Stimulated activated CD8-positive, alpha-beta memory T cell treated with anti-CD3 and anti-CD28 coated beads, Interleukin-4, amount 100 ng/mL, for 4 hours (primary cell): ENCODE data around the gene MTUS2.

Experiments used
- DNase-seq, 2 donors: peaks; one replicate each; pipeline ENCODE4 v3.0.0-alpha.2; 2020; ENCODE audit warnings: low read depth in 2 of 2, low spot score in 1 of 2

The MTUS2 gene

DNA sequence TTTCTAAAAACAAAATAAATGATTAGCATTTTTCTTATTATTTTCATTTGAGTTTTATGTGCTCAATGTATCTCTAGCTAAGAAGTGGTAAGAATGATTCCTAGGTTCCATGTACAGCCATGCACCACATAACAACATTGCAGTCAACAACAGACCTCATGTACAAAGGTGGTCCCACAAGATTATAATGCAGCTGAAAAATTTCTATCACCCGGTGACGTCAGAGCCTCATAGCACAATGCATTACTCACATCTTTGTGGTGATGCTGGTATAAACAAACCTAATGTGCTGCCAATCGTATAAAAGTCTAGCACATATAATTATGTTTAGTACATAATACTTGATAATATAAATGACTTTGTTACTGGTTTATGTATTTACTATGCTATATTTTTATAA lies 654.9 kb downstream of the MTUS2 start:
- DNase-seq: no peak

DNA sequence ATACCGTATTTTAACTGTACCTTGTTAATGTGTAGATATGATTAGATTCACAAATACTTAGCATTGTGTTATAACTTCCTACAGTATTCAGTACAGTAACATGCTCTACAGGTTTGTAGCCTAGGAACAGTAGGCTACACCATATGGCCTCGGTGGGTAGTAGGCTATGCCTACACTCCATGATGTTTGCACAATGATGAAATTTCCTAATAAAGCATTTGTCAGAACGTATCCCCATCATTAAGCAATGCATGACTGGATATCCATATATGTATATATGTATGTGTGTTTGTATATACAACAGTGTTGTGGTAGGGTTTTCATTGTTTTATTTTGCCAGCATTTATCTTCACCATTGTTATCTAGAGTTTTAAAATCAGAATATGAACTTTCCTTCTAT lies 655.9 kb downstream of the MTUS2 start:
- DNase-seq: no peak

- DNase-seq: no peak
These were observed 659.8 kb downstream of the MTUS2 start for GRCh38 chr13:29479716-29480492.

GRCh38 chr13:29480893-29481525 lies 660.9 kb downstream of the MTUS2 start:
- no peak for DNase-seq

GRCh38 chr13:29481603-29482002 lies 661.5 kb downstream of the MTUS2 start:
- no peak for DNase-seq

DNA sequence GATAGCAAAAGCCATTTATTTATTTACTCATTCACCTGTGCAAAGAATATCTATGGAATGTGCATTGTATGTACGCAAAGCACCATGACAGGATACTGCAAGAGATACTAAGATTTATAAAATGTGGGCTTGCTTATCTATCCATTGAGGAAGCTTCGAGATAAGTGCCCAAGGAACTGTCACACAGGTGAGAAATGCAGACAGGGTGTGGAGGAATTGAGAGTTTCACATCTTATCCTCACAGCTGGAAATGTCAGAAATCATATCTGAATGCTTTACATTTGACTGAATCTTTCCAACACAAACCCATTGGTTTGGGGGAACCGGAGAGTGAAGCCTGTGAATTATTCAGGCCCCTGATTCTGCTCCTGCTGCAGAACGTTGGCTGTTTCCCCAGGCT lies 662.4 kb downstream of the MTUS2 start:
- DNase-seq: no peak

DNA sequence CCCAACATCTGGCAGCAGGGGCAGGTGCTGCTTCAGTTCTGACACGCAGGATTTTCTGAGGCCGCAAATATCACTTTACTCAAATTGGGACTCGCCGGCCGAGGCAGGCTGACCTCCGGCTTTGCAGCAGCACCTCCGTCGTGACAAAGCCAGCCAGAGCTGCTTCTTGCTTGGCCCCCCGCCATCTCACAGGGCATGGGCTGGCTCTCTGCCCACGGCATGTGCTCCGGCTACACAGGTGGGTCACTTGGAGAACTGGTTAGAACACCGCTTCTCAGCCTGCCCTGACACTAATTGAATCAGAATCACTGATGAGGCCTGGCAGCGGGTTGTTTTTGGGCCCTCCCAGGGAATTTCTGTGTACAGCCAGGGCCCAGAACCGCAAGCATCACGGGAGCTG lies 663.1 kb downstream of the MTUS2 start:
- DNase-seq: no peak

GRCh38 chr13:29483623-29484022 lies 663.5 kb downstream of the MTUS2 start:
- DNase-seq: no peak

DNA sequence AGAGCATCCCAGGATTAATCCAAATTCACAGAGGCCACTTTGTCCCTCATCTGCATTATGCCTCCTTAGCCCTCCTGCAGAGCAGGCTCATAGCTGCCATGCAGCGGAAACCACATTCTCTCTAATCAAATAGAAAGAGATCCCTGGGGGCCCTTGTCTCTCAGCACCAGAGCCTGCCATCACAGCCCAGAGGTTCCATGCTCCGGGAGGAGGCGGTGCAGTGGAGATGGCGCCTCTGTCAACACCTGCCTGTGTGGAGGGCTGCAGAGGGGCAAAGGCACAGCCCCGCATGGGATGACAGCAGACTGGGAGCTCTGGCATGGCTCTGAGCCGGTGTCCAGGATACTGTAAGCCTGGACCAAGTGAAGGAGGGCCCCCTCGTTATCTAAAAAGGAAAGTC lies 664.1 kb downstream of the MTUS2 start:
- no peak for DNase-seq

GRCh38 chr13:29484796-29485195 lies 664.7 kb downstream of the MTUS2 start:
- DNase-seq: no peak

GRCh38 chr13:29486551-29486950 lies 666.4 kb downstream of the MTUS2 start:
- DNase-seq: no peak

DNA sequence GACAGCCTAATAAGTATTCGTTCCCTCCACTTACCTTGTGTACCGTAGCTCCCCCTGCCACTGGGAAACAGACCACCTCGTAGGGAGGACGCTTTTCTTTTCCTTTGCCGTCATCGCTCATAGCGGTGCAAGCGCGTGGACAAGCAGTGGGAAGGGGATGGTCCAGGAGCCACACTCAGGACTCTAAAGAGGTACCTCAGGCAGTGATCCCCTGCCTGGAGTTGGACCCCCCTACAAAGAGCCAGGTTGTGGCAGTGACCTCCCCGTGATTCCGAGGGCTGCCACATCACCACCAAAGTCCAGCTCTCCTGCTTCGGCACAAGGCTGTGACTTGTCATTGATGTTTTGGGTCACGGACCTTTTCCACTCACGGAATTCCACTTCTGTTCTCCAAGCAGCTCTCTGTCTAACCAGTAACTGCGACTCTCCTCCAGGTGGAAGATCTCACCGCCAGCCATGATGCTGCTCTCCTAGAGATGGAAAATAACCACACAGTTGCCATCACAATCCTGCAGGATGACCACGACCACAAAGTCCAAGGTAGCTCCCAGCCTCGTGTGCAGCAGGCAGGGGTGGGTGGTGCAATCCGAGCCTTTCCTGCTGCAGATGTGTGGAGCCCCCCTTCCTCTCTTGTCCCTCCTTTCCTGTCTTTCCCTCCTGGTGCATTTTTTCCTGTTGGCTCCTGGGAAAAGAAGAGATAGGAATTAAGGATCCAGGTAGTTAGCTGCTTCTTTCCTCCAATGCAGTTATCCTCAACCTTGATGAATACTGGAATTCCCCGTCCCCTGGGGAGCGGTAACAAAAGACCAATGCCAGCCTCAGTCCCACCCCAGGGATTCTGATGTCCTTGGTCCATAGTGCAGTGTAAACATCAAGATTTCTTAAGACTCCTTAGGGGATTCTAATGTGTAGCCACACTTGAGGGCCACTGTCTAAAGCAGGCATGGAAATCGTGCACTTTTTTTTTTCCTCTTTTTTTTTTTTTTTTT lies 667.6 kb downstream of the MTUS2 start:
- no peak for DNase-seq

DNA sequence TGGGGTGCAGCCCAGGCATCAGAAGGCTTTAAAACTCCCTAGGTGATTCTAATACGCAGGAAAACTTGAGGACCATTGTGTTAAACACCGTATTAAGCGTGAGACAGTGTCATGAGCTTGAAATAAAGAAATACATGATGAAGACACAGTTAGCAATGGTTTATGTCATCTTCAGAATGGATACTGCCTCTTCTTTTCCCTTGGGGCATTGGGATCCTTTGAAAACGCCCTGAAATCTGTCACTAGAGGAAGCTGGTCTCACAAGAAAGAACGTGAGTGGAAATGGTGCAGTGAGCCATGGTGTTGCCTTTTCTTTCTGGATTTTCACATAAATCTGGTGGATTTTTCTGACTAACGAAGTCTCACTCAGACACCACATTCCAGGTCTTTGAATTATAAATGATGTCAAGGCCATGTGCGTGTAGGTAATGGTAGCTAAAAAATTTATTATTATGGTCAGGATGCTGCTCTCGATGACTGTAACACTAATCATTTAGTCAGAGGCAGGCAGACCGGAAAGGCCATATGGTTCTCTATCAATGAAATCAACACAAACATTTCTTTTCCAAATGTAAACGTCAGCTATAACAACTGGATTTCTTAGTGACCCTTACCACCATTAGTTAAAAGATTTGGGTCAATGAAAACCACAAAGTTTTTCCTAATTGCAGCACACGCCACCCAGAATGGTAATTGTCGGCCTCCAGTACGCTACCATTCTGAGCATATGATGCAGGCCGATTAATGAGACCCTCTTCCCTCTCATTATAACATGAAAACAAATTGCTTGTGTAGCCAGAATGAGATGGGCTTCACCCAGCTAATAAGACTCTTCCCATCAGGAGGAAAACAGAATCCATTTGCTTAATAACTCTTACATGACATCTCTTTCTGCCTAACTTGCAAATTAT lies 669.8 kb downstream of the MTUS2 start:
- no peak for DNase-seq

DNA sequence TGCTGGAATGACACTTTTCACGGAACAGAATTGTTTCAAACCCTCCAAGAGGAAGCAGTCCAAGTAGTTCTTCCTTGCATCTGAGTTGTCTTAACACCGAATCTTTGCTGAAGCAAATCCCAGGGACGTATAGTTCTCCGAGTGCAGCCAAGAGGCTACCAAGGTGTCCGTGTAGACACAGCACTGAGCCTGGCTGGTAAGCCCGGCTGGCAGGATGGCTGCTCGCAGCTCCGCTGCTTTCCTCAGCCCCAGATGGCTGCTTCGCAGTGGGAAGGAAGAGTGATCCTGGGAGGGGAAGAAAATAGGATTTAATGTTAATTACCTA lies 670.4 kb downstream of the MTUS2 start:
- no peak for DNase-seq

DNA sequence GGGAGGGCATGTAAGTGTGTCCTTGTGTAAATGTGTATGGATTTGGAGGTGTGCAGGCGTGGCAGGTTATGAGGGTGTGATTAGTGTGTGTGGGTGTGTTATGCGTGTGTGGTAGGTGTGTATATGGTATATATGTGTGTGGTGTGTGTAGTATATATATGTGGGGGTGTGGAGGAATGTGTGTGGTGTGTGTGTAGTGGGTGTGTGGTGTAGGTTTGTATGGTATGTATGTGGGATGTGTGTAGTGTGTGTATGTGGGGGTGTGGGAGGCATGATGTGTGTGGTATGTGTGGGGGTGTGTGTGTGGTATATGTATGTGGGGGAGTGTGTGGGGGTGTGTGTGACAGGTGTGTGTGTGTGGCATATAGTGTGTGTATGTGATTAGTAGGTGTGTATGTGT lies 671.1 kb downstream of the MTUS2 start:
- no peak for DNase-seq

- no peak for DNase-seq
These were observed 673.7 kb downstream of the MTUS2 start for GRCh38 chr13:29493796-29494195.

GRCh38 chr13:29494520-29494919 lies 674.4 kb downstream of the MTUS2 start:
- DNase-seq: no peak

DNA sequence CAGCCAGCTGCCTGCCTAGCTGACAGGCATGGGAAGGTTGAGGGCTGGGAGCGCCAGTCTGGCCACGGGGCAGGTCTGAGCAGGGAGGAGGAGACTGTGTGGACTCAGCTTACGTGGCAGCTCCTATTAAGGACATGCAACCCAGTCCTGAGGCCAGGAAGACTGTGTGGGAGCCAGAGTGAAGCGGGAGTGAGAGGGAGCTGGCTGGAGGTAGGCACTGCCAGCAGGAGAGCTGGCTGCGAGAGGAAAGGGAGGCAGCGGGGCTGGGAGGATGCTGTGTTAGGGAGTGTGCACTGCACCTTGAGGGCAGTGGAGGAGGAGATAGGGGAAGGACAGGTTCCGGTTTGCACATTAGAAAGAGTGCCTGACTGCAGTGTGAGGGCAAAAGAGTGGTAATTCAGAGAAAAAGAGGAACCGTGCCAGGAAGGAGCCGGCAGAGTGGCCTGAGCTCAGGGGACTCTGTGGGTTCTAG lies 676.1 kb downstream of the MTUS2 start:
- no peak for DNase-seq

DNA sequence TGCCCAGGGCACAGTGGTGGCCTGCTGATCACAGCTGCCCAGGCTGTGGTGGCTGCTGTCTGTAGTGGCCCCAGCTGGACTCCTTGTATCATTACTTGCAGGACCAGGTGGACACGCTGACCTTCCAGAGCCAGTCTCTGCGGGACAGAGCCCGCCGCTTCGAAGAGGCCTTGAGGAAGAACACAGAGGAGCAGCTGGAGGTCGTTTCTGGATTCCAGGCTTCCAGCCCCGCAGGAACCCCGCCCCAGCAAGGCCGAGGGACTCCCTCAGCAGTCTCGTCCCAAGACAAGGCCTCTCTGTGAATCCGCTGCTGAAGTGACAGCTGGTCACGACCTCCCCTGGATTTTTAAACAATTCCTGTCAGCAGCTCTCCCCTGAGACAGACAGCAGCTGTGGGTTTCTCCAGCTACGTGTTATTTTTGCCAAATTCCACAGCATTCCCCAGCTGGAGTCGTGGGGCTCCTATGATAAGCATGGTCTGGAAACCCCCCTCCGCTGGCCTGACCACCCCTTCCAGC lies 677.1 kb downstream of the MTUS2 start:
- DNase-seq: no peak

GRCh38 chr13:29498426-29499040 lies 678.4 kb downstream of the MTUS2 start:
- no peak for DNase-seq
